Upper lobe of left lung (tissue), 6 donors: Measurements from ENCODE around the gene TMEM169. TPM values are rescaled to one million over a fixed set of nuclear protein-coding genes. Genes with fewer than 3 reads are reported as not detected.

Experiments
- ATAC-seq, 2 donors: fragments of 200-7000 bp; cut with Tn5 transposase; one replicate each; pipeline ENCODE4 v1.9.1; 2022; ENCODE audit warnings: mild to moderate bottlenecking in 2 of 2, moderate library complexity in 2 of 2; ENCODE audit not compliant: low FRiP score in 2 of 2
- DNase-seq, 2 donors: peaks; one replicate each; pipeline ENCODE4 v3.0.0-alpha.2; 2019 to 2020
- H3K27ac ChIP-seq, 4 donors: fragments of 200-600 bp; sonication (generic); one replicate each; pipeline ENCODE4 v1.5.1; 2016 to 2019
- H3K27me3 ChIP-seq, 4 donors: fragments of 200-600 bp; sonication (generic); one replicate each; pipeline ENCODE4 v1.5.1; 2017 to 2019
- H3K36me3 ChIP-seq, 4 donors: fragments of 200-600 bp; sonication (generic); one replicate each; pipeline ENCODE4 v1.5.1; 2016 to 2019
- H3K4me1 ChIP-seq, 4 donors: fragments of 200-600 bp; sonication (generic); one replicate each; pipeline ENCODE4 v1.5.1; 2018 to 2019
- H3K4me3 ChIP-seq, 4 donors: fragments of 200-600 bp; sonication (generic); one replicate each; pipeline ENCODE4 v1.5.1; 2017 to 2019; ENCODE audit warnings: mild to moderate bottlenecking in 2 of 4, moderate library complexity in 1 of 4
- H3K9me3 ChIP-seq, 4 donors: fragments of 200-600 bp; sonication (generic); one replicate each; pipeline ENCODE4 v1.5.1; 2018 to 2019
- CTCF ChIP-seq, 6 experiments: fragments of 450-650 bp in 4 of 6; fragments of 200-600 bp in 2 of 6; sonication (generic) in 2 of 6; IDR thresholded peaks; one replicate each; pipeline ENCODE4 v1.5.1; 2016 to 2019; ENCODE audit warnings: antibody characterized with exemption in 6 of 6
- EP300 ChIP-seq, 4 donors: sonication (generic); formaldehyde crosslinking; IDR thresholded peaks; one replicate each; pipeline ENCODE4 v1.5.1; 2017; ENCODE audit warnings: antibody characterized with exemption in 4 of 4, control low read depth in 2 of 4
- POLR2A ChIP-seq, 4 donors: fragments of 450-650 bp; IDR thresholded peaks; one replicate each; pipeline ENCODE4 v1.5.1; 2016 to 2017; ENCODE audit warnings: antibody characterized with exemption in 4 of 4, mild to moderate bottlenecking in 2 of 4
- POLR2AphosphoS5 ChIP-seq, 2 donors: sonication (generic); formaldehyde crosslinking; IDR thresholded peaks; one replicate each; pipeline ENCODE4 v1.5.1; 2017; ENCODE audit warnings: antibody characterized with exemption in 2 of 2
- WGBS, 2 donors: methylation state at CpG; one replicate each; pipeline ENCODE4 v1.1.5; 2017 to 2018; 5-methylcytosine and 5-hydroxymethylcytosine counted together
- total RNA-seq, 6 donors: library from RNA; depleted of rRNA in 4 of 6; stranded (reverse); fragments of >200 nt in 4 of 6; gene quantifications; one replicate each; pipeline versions ENCODE4 v1.1.0 to v1.2.1, GENCODE V29; 2016 to 2021
- donor health status: DM: no; HTN: no; CAD: no; lungs with moderate emphysema.
- donor health status: DM: no; HTN: yes; CAD: no; lungs with severe emphysema.

The TMEM169 gene
- total RNA-seq, 6 donors from 2014 or later, result 0.15 to 1.1 (median 0.80) TPM; not detected in 2

GRCh38 chr2:216039918-216040317 is 41.8 kb upstream of the TMEM169 start:
- Histone ChIP-seq H3K27ac (no peak overlapping the region), H3K36me3 (peaks cover 0 to 49% (median 16%) of the 10 kb centered on the region in 4 donors), H3K9me3 (no peaks in the 10 kb centered on the region), H3K27me3 (no peaks in the 10 kb centered on the region), H3K4me1 (no peaks in the 10 kb centered on the region), H3K4me3 (no peak overlapping the region)
- 93 to 97% methylated on average over 3 of the region's 3 CpGs for WGBS, 2 donors
- no peak for TF ChIP-seq POLR2A (IDR thresholded peaks at IDR 0.05)
- no peak for TF ChIP-seq POLR2AphosphoS5 (IDR thresholded peaks at IDR 0.05)
- TF ChIP-seq CTCF (IDR thresholded peaks at IDR 0.05), result no peak
- TF ChIP-seq EP300 (IDR thresholded peaks at IDR 0.05), result no peak
- ATAC-seq (no peak), DNase-seq (no peak)

DNA sequence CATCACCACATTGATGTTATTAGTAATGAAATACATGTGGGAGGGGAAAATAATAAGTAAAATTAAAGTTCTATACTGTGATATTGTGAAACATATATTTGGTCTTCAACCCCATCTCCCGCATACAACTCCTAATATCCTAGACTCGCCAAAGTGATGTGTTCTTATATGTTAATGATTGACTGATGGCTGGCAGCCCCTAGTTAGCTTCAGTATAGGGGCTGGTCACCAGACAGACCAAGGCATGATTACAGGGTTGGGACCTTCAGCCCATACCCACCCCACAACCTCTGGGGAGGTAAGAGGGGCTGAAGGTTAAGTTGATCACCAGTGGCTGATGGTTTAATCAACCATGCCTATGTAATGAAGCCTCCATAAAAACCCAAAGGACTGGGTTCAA is 40.3 kb upstream of the TMEM169 start:
- TF ChIP-seq POLR2AphosphoS5 (IDR thresholded peaks at IDR 0.05), result no peak
- TF ChIP-seq POLR2A (IDR thresholded peaks at IDR 0.05), result no peak
- no peak for TF ChIP-seq CTCF (IDR thresholded peaks at IDR 0.05)
- TF ChIP-seq EP300 (IDR thresholded peaks at IDR 0.05), result no peak
- 85 to 89% methylated on average over 2 of the region's 2 CpGs for WGBS, 2 donors
- Histone ChIP-seq H3K36me3 (peaks cover 0 to 53% (median 13%) of the 10 kb centered on the region in 4 donors), H3K27me3 (no peaks in the 10 kb centered on the region), H3K4me3 (no peak overlapping the region), H3K4me1 (no peaks in the 10 kb centered on the region), H3K9me3 (no peaks in the 10 kb centered on the region), H3K27ac (no peak overlapping the region)
- no peak for ATAC-seq
- no peak for DNase-seq

GRCh38 chr2:216043949-216044348 is 37.8 kb upstream of the TMEM169 start:
- WGBS, 2 donors, result 95 to 100% methylated on average over 5 of the region's 5 CpGs

DNA sequence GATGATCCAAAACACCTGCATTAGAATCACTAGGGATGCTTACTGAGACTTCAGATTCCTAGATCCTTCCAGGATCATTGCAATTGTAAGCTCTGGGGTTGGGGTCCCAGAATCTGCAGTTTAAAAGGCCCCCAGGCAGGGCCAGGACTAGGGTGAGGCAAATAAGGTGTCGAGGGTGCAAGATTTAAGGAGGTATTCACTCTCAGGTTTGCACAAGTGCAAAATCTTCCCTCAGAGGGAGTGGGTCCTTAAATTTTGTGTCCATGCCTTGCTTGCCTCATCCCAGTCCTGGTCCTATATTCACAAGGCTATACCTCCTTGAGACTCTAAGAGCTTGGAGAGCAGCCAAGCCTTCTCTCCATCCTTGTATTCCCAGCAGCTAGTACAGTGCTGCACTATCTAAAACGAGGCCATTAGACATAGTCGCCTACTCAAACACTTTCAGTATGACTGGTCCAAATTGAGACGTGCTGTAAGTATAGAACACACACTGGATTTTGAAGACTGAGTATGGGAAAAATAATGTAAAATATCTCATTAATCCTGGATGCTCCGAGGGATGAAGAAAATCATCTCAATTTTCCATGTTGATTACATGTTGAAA is 36.7 kb upstream of the TMEM169 start:
- no peak for ATAC-seq
- 63 to 79% methylated on average over 5 of the region's 5 CpGs for WGBS, 2 donors

More at GRCh38 chr2:216043949-216044348, 37.8 kb upstream of the TMEM169 start:
- ATAC-seq (no peak), DNase-seq (no peak)
- Histone ChIP-seq H3K27me3 (no peaks in the 10 kb centered on the region), H3K4me3 (no peak overlapping the region), H3K36me3 (peaks cover 0 to 52% (median 10%) of the 10 kb centered on the region in 4 donors), H3K27ac (no peak overlapping the region), H3K4me1 (no peaks in the 10 kb centered on the region), H3K9me3 (no peaks in the 10 kb centered on the region)
- TF ChIP-seq EP300 (IDR thresholded peaks at IDR 0.05) (no peak), CTCF (IDR thresholded peaks at IDR 0.05) (no peak), POLR2A (IDR thresholded peaks at IDR 0.05) (no peak), POLR2AphosphoS5 (IDR thresholded peaks at IDR 0.05) (no peak)

More for the DNA sequence above, 36.7 kb upstream of the TMEM169 start:
- no peaks in the 10 kb centered on the region for H3K4me1 ChIP-seq
- TF ChIP-seq CTCF (IDR thresholded peaks at IDR 0.05), result no peak
- no peak for TF ChIP-seq EP300 (IDR thresholded peaks at IDR 0.05)
- no peak for TF ChIP-seq POLR2A (IDR thresholded peaks at IDR 0.05)
- no peak for TF ChIP-seq POLR2AphosphoS5 (IDR thresholded peaks at IDR 0.05)
- no peaks in the 10 kb centered on the region for H3K9me3 ChIP-seq
- H3K4me3 ChIP-seq, result no peak overlapping the region
- H3K36me3 ChIP-seq, result peaks cover 0 to 53% (median 9%) of the 10 kb centered on the region in 4 donors
- no peak for DNase-seq
- no peak overlapping the region for H3K27ac ChIP-seq
- no peaks in the 10 kb centered on the region for H3K27me3 ChIP-seq
